Keratinocyte (primary cell): ENCODE measurements around the gene MCF2L2. TPM values are rescaled to one million over a fixed set of nuclear protein-coding genes. Genes with fewer than 3 reads are reported as not detected.

Source experiments
- DNase-seq: peaks from one replicate; pipeline ENCODE4 v3.0.0-alpha.2; 2011; ENCODE audit warnings: low read depth, missing footprints, low spot score
- FAIRE-seq: peaks from 2 replicates; lab custom pipeline; 2011; peaks lifted over from hg19 to GRCh38; lab: Jason Lieb, UNC
- H2AFZ ChIP-seq: 2 replicates; pipeline ENCODE4 v1.6.0; 2012; ENCODE audit warnings: low read length, control low read depth, inconsistent platforms; ENCODE audit not compliant: control insufficient read depth
- H3K27ac ChIP-seq: 2 replicates; pipeline ENCODE4 v1.5.1; 2011; ENCODE audit warnings: low read length; ENCODE audit not compliant: control insufficient read depth, insufficient read depth
- H3K27me3 ChIP-seq: 3 replicates; pipeline ENCODE4 v1.6.0; 2011; ENCODE audit warnings: low read length; ENCODE audit not compliant: control insufficient read depth, insufficient read depth; ENCODE audit errors: extremely low read depth
- H3K36me3 ChIP-seq, 2 experiments: 2 replicates in 1 of 2; 3 replicates in 1 of 2; pipeline ENCODE4 v1.5.1; 2011; ENCODE audit warnings: low read length in 2 of 2, mild to moderate bottlenecking in 1 of 2; ENCODE audit not compliant: control insufficient read depth in 2 of 2, insufficient read depth in 2 of 2; ENCODE audit errors: extremely low read depth in 1 of 2
- H3K4me1 ChIP-seq: 3 replicates; pipeline ENCODE4 v1.5.1; 2011; ENCODE audit warnings: low read length; ENCODE audit not compliant: control insufficient read depth, insufficient read depth; ENCODE audit errors: extremely low read depth
- H3K4me2 ChIP-seq: 3 replicates; pipeline ENCODE4 v1.6.0; 2011; ENCODE audit warnings: low read depth, low read length; ENCODE audit not compliant: control insufficient read depth, insufficient read depth; ENCODE audit errors: extremely low read depth
- H3K4me3 ChIP-seq, 3 experiments: fragments of 200-600 bp in 1 of 3; sonication (generic) in 1 of 3; 2 replicates in 2 of 3; 3 replicates in 1 of 3; pipeline ENCODE4 v1.5.1; 2011 to 2016; ENCODE audit warnings: low read length in 3 of 3, mild to moderate bottlenecking in 3 of 3, control low read depth in 2 of 3, inconsistent platforms in 1 of 3, low read depth in 1 of 3, mixed read lengths in 1 of 3, mixed run types in 1 of 3, moderate library complexity in 1 of 3; ENCODE audit not compliant: control insufficient read depth in 2 of 3, insufficient read depth in 2 of 3; ENCODE audit errors: extremely low read depth in 1 of 3
- H3K79me2 ChIP-seq: 2 replicates; pipeline ENCODE4 v1.6.0; 2012; ENCODE audit warnings: low read length; ENCODE audit not compliant: control insufficient read depth, insufficient read depth
- H3K9ac ChIP-seq: 3 replicates; pipeline ENCODE4 v1.6.0; 2011; ENCODE audit warnings: low read length; ENCODE audit not compliant: control insufficient read depth, insufficient read depth; ENCODE audit errors: extremely low read depth
- H3K9me1 ChIP-seq: 3 replicates; pipeline ENCODE4 v1.6.0; 2011; ENCODE audit warnings: low read length; ENCODE audit not compliant: control insufficient read depth, insufficient read depth; ENCODE audit errors: extremely low read depth
- H3K9me3 ChIP-seq: 2 replicates; pipeline ENCODE4 v1.5.1; 2012; ENCODE audit warnings: low read depth, low read length; ENCODE audit not compliant: control insufficient read depth
- H4K20me1 ChIP-seq: 3 replicates; pipeline ENCODE4 v1.6.0; 2011; ENCODE audit warnings: low read length; ENCODE audit not compliant: control insufficient read depth, insufficient read depth; ENCODE audit errors: extremely low read depth
- EZH2 ChIP-seq: IDR thresholded peaks from one replicate; pipeline ENCODE4 v1.6.1; 2012; ENCODE audit warnings: inconsistent platforms, mild to moderate bottlenecking, low read length, moderate library complexity
- dilution Hi-C: fragments of 300-500 bp; cut with MboI; formaldehyde crosslinking; loops from one replicate; pipeline ENCODE4 v1.7.0; 2020; ENCODE audit warnings: low sequenced_read_pairs; ENCODE audit not compliant: extremely low pct_ligation_motif_present
- polyA plus RNA-seq, 5 experiments: library from polyadenylated mRNA; depleted of rRNA in 3 of 5; stranded (reverse) in 3 of 5; stranded (forward) in 1 of 5; unstranded in 1 of 5; fragments of >200 nt; gene quantifications; 1 replicate in 1 of 5; 2 replicates in 3 of 5; 3 replicates in 1 of 5; pipeline versions ENCODE4 v1.2.1 to v1.2.3, GENCODE V29; 2011 to 2012; ENCODE audit warnings: missing spikeins in 2 of 5, low read depth in 1 of 5, low replicate concordance in 1 of 5
- TF ChIP-seq, protein P1 (sequence below), 3 experiments: IDR thresholded peaks in 1 of 3; conservative IDR thresholded peaks in 1 of 3; optimal IDR thresholded peaks in 1 of 3; 2 replicates in 2 of 3; 3 replicates in 1 of 3; pipeline versions ENCODE3 to v1.5.1; 2011; ENCODE audit warnings: low read length in 3 of 3, mild to moderate bottlenecking in 3 of 3, moderate library complexity in 2 of 3, control low read depth in 1 of 3, inconsistent platforms in 1 of 3; ENCODE audit not compliant: insufficient read depth in 2 of 3; ENCODE audit errors: extremely low read depth in 1 of 3

MCF2L2 gene
- polyA plus RNA-seq, 1 donor (not counting 4 experiments of a cell fraction or from before 2014, with no cell fraction given) = 0.26 TPM

DNA sequence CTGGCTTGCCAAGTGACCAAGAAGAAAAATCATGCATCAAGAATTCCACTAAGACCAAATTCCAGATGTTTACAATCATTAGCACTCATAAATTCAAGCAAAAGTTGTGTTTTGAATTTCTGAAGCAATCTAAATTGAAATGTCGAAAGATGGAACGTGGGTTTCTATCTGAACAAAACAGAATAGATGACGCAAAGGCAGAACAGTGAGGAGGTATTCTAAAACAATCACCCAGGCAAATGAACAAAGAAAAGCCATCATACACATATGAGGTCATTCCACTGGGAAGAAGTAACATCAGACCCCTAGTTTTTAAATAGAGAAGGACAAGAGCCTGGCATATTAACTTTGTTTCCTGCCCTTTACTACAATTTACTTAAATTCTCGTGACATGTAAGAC lies 58.0 kb downstream of the MCF2L2 start:
- Histone ChIP-seq H3K4me1 (peaks cover 26% of the 10 kb centered on the region), H3K4me3 (no peak overlapping the region), H3K4me2 (peak overlapping the region; percentile 88), H3K9me1 (no peaks in the 10 kb centered on the region), H3K9ac (peak overlapping the region; percentile 77), H3K9me3 (no peaks in the 10 kb centered on the region), H4K20me1 (no peaks in the 10 kb centered on the region), H3K79me2 (no peaks in the 10 kb centered on the region), H3K27me3 (no peaks in the 10 kb centered on the region), H3K36me3 (no peaks in the 10 kb centered on the region), H3K27ac (peak overlapping the region; percentile 99), H2AFZ (no peak overlapping the region)
- dilution Hi-C loops = no loop called here
- TF ChIP-seq, protein P1, sequence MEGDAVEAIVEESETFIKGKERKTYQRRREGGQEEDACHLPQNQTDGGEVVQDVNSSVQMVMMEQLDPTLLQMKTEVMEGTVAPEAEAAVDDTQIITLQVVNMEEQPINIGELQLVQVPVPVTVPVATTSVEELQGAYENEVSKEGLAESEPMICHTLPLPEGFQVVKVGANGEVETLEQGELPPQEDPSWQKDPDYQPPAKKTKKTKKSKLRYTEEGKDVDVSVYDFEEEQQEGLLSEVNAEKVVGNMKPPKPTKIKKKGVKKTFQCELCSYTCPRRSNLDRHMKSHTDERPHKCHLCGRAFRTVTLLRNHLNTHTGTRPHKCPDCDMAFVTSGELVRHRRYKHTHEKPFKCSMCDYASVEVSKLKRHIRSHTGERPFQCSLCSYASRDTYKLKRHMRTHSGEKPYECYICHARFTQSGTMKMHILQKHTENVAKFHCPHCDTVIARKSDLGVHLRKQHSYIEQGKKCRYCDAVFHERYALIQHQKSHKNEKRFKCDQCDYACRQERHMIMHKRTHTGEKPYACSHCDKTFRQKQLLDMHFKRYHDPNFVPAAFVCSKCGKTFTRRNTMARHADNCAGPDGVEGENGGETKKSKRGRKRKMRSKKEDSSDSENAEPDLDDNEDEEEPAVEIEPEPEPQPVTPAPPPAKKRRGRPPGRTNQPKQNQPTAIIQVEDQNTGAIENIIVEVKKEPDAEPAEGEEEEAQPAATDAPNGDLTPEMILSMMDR (optimal IDR thresholded peaks at IDR 0.05 in 1 of 3, IDR thresholded peaks at IDR 0.05 in 1 of 3, conservative IDR thresholded peaks at IDR 0.05 in 1 of 3; ENCODE audit: extremely low read depth in 1 of 3, insufficient read depth in 2 of 3, low read length in 3 of 3) = no peak
- no peak for TF ChIP-seq EZH2
- FAIRE-seq = no peak
- no peak for DNase-seq

DNA sequence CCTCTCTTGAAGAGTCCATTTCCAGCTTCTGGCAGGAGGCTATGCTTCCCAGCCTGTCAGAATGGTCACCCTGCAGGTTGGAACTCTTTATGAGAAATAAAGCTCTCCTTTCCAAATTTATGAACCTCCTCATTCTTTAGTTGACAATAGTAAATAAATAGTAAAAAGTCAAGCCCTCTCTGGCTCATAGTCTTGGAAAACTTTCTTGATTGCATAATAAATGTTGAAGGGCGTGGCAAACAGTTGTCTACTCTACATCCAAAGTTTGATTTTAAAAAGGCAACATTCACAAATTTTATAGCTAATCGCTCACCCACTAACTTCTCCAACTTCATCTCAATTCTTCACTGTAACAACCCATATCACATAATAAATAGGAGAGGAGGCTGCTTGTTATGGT lies 58.8 kb downstream of the MCF2L2 start:
- H3K27ac ChIP-seq = peak overlapping the region; percentile 99
- H3K4me2 ChIP-seq = no peak overlapping the region

More for the DNA sequence above, 58.8 kb downstream of the MCF2L2 start:
- Histone ChIP-seq H2AFZ (no peak overlapping the region), H3K4me3 (no peak overlapping the region), H3K9ac (peak overlapping the region; percentile 77), H3K27me3 (no peaks in the 10 kb centered on the region), H3K4me1 (peaks cover 26% of the 10 kb centered on the region), H3K9me3 (no peaks in the 10 kb centered on the region), H4K20me1 (no peaks in the 10 kb centered on the region), H3K36me3 (no peaks in the 10 kb centered on the region), H3K79me2 (no peaks in the 10 kb centered on the region), H3K9me1 (no peaks in the 10 kb centered on the region)
- FAIRE-seq (no peak), DNase-seq (no peak)
- dilution Hi-C loops = no loop called here
- no peak for TF ChIP-seq EZH2
- TF ChIP-seq, protein P1 (optimal IDR thresholded peaks at IDR 0.05 in 1 of 3, IDR thresholded peaks at IDR 0.05 in 1 of 3, conservative IDR thresholded peaks at IDR 0.05 in 1 of 3; ENCODE audit: extremely low read depth in 1 of 3, insufficient read depth in 2 of 3, low read length in 3 of 3) = no peak
